ENCODE results near the gene PRKAG1.
"Not testable (repeated sequence)": the region's sequence is repeated elsewhere in the genome, so short reads cannot be mapped to it uniquely, and the experiment has no call there.

Gene PRKAG1

GRCh38 chr12:49018261-49019119 is at the start of gene PRKAG1:
Gene PRKAG1 (minus strand): TSS chr12:49018776. CDS start chr12:49018740, 36 bp downstream.
- peak; percentile 99 for DNase-seq (ENCODE audit: low spot score)

GRCh38 chr12:49066120-49066519 is 47.5 kb upstream of the PRKAG1 start:
- no peak for DNase-seq (ENCODE audit: low spot score)

GRCh38 chr12:49064767-49065152 is 46.2 kb upstream of the PRKAG1 start:
- no peak for DNase-seq (ENCODE audit: low spot score)

- not testable (repeated sequence) for DNase-seq (ENCODE audit: low spot score)
These were observed 43.3 kb upstream of the PRKAG1 start for GRCh38 chr12:49061916-49062315.

- DNase-seq (ENCODE audit: low spot score), result peak; percentile 51
These were observed 42.6 kb upstream of the PRKAG1 start for GRCh38 chr12:49061157-49061650.

GRCh38 chr12:49060237-49061156 is 41.9 kb upstream of the PRKAG1 start, which contains the start of gene KMT2D:
Gene KMT2D (minus strand): TSS chr12:49060794. CDS start chr12:49055324, 5,470 bp downstream.
- peak; percentile 98 for DNase-seq (ENCODE audit: low spot score)

- peak; percentile 69 for DNase-seq (ENCODE audit: low spot score)
These were observed 41.0 kb upstream of the PRKAG1 start for GRCh38 chr12:49059299-49060171.

GRCh38 chr12:49059045-49059298 is 40.4 kb upstream of the PRKAG1 start:
- no peak for DNase-seq (ENCODE audit: low spot score)

- no peak for DNase-seq (ENCODE audit: low spot score)
These were observed 39.9 kb upstream of the PRKAG1 start for GRCh38 chr12:49058366-49059044.

GRCh38 chr12:49057888-49058287 is 39.3 kb upstream of the PRKAG1 start:
- DNase-seq (ENCODE audit: low spot score), result no peak

GRCh38 chr12:49055978-49056754 is 37.6 kb upstream of the PRKAG1 start:
- DNase-seq (ENCODE audit: low spot score), result peak; percentile 64

GRCh38 chr12:49055092-49055491 is 36.5 kb upstream of the PRKAG1 start:
- DNase-seq (ENCODE audit: low spot score), result no peak

- DNase-seq (ENCODE audit: low spot score), result no peak
These were observed 35.9 kb upstream of the PRKAG1 start for GRCh38 chr12:49054524-49054923.

- DNase-seq (ENCODE audit: low spot score), result no peak
These were observed 35.5 kb upstream of the PRKAG1 start for GRCh38 chr12:49054096-49054495.

- no peak for DNase-seq (ENCODE audit: low spot score)
These were observed 34.1 kb upstream of the PRKAG1 start for GRCh38 chr12:49052451-49053208.

- DNase-seq (ENCODE audit: low spot score), result no peak
These were observed 33.3 kb upstream of the PRKAG1 start for GRCh38 chr12:49051777-49052438.

GRCh38 chr12:49051373-49051764 is 32.8 kb upstream of the PRKAG1 start:
- DNase-seq (ENCODE audit: low spot score), result no peak

GRCh38 chr12:49050507-49051372 is 32.2 kb upstream of the PRKAG1 start:
- no peak for DNase-seq (ENCODE audit: low spot score)

Measured in ecto neural progenitor cell (in vitro differentiated cells).